Measurements from ENCODE around the gene AGBL1. TPM values are rescaled to one million over a fixed set of nuclear protein-coding genes. Genes with fewer than 3 reads are reported as not detected.

AGBL1 gene
- total and polyA plus RNA-seq, 4 donors = 0.08 to 147 (median 4.7) TPM

GRCh38 chr15:86127547-86127946 lies 47.9 kb downstream of the AGBL1 start:
- H3K9ac ChIP-seq (ENCODE audit: insufficient read depth in 1 of 2, low read length in 2 of 2) = no peak overlapping the region
- H3K36me3 ChIP-seq (ENCODE audit: control insufficient read depth in 4 of 4, insufficient read depth in 4 of 4, low read length in 4 of 4) = no peaks in the 10 kb centered on the region
- 86 to 89% methylated on average over 3 of the region's 3 CpGs for WGBS, 2 donors
- H3K9me3 ChIP-seq (ENCODE audit: control insufficient read depth in 4 of 4, insufficient read depth in 3 of 4, low read length in 3 of 4) = no peaks in the 10 kb centered on the region
- no peaks in the 10 kb centered on the region for H3K27me3 ChIP-seq (ENCODE audit: control insufficient read depth in 3 of 3, insufficient read depth in 3 of 3, low read length in 2 of 3)
- TF ChIP-seq, protein P1, sequence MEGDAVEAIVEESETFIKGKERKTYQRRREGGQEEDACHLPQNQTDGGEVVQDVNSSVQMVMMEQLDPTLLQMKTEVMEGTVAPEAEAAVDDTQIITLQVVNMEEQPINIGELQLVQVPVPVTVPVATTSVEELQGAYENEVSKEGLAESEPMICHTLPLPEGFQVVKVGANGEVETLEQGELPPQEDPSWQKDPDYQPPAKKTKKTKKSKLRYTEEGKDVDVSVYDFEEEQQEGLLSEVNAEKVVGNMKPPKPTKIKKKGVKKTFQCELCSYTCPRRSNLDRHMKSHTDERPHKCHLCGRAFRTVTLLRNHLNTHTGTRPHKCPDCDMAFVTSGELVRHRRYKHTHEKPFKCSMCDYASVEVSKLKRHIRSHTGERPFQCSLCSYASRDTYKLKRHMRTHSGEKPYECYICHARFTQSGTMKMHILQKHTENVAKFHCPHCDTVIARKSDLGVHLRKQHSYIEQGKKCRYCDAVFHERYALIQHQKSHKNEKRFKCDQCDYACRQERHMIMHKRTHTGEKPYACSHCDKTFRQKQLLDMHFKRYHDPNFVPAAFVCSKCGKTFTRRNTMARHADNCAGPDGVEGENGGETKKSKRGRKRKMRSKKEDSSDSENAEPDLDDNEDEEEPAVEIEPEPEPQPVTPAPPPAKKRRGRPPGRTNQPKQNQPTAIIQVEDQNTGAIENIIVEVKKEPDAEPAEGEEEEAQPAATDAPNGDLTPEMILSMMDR (IDR thresholded peaks at IDR 0.05; ENCODE audit: control extremely low read depth, extremely low read depth) = no peak
- H3K27ac ChIP-seq (ENCODE audit: low read depth in 1 of 2, low read length in 1 of 2) = no peak overlapping the region
- ATAC-seq (ENCODE audit: insufficient read depth, low FRiP score) (no peak), DNase-seq (no peak)
- H3K4me3 ChIP-seq = no peak overlapping the region
- peaks cover 0 to under 1% (median 0%) of the 10 kb centered on the region in 5 donors for H3K4me1 ChIP-seq (ENCODE audit: control insufficient read depth in 5 of 5, insufficient read depth in 5 of 5, low read length in 5 of 5)

- TF ChIP-seq, protein P1 (IDR thresholded peaks at IDR 0.05; ENCODE audit: control extremely low read depth, extremely low read depth) = no peak
- Histone ChIP-seq H3K9ac (ENCODE audit: insufficient read depth in 1 of 2, low read length in 2 of 2) (no peak overlapping the region), H3K27ac (ENCODE audit: low read depth in 1 of 2, low read length in 1 of 2) (no peak overlapping the region), H3K27me3 (ENCODE audit: control insufficient read depth in 3 of 3, insufficient read depth in 3 of 3, low read length in 2 of 3) (no peaks in the 10 kb centered on the region), H3K4me1 (ENCODE audit: control insufficient read depth in 5 of 5, insufficient read depth in 5 of 5, low read length in 5 of 5) (peaks cover 0 to 30% (median 4%) of the 10 kb centered on the region in 5 donors), H3K4me3 (no peak overlapping the region), H3K36me3 (ENCODE audit: control insufficient read depth in 4 of 4, insufficient read depth in 4 of 4, low read length in 4 of 4) (no peaks in the 10 kb centered on the region), H3K9me3 (ENCODE audit: control insufficient read depth in 4 of 4, insufficient read depth in 3 of 4, low read length in 3 of 4) (no peaks in the 10 kb centered on the region)
- WGBS, 2 donors = 42 to 44% methylated on average over 6 of the region's 6 CpGs
- DNase-seq (peak; percentile 63 to 90 (median 73)), ATAC-seq (ENCODE audit: insufficient read depth, low FRiP score) (no peak)
These were observed 55.4 kb downstream of the AGBL1 start for GRCh38 chr15:86135041-86135440.

- TF ChIP-seq, protein P1 (IDR thresholded peaks at IDR 0.05; ENCODE audit: control extremely low read depth, extremely low read depth) = no peak
- 60 to 65% methylated on average over 2 of the region's 2 CpGs for WGBS, 2 donors
- Histone ChIP-seq H3K27me3 (ENCODE audit: control insufficient read depth in 3 of 3, insufficient read depth in 3 of 3, low read length in 2 of 3) (no peaks in the 10 kb centered on the region), H3K4me1 (ENCODE audit: control insufficient read depth in 5 of 5, insufficient read depth in 5 of 5, low read length in 5 of 5) (peaks cover 0 to 30% (median 4%) of the 10 kb centered on the region in 5 donors), H3K4me3 (no peak overlapping the region), H3K27ac (ENCODE audit: low read depth in 1 of 2, low read length in 1 of 2) (no peak overlapping the region), H3K36me3 (ENCODE audit: control insufficient read depth in 4 of 4, insufficient read depth in 4 of 4, low read length in 4 of 4) (no peaks in the 10 kb centered on the region), H3K9ac (ENCODE audit: insufficient read depth in 1 of 2, low read length in 2 of 2) (no peak overlapping the region), H3K9me3 (ENCODE audit: control insufficient read depth in 4 of 4, insufficient read depth in 3 of 4, low read length in 3 of 4) (no peaks in the 10 kb centered on the region)
- DNase-seq (peak; percentile 19 to 84 (median 79)), ATAC-seq (ENCODE audit: insufficient read depth, low FRiP score) (no peak)
These were observed 57.2 kb downstream of the AGBL1 start for GRCh38 chr15:86136861-86137260.

DNA sequence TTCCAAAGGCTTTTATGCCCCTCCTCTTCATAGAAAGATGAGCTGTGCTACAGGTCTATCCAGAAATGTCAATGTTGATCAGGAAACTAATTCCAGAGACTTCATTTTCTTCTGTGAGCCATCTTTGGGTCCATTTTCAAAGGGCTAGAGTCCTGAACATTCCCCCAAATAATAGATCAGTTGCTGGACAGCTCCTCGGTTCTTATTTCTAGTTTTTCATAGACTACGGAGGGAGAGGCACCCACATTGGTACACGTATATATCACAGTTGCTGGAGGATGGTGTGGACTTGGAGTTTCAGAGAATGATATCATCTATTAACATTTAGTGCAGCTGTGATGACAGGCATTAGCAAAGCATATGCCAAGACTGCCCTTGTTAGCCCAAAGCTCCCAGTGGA lies 59.1 kb downstream of the AGBL1 start:
- 81 to 87% methylated on average over 3 of the region's 3 CpGs for WGBS, 2 donors

More for the DNA sequence above, 59.1 kb downstream of the AGBL1 start:
- no peak overlapping the region for H3K9ac ChIP-seq (ENCODE audit: insufficient read depth in 1 of 2, low read length in 2 of 2)
- no peaks in the 10 kb centered on the region for H3K36me3 ChIP-seq (ENCODE audit: control insufficient read depth in 4 of 4, insufficient read depth in 4 of 4, low read length in 4 of 4)
- no peak overlapping the region for H3K27ac ChIP-seq (ENCODE audit: low read depth in 1 of 2, low read length in 1 of 2)
- H3K9me3 ChIP-seq (ENCODE audit: control insufficient read depth in 4 of 4, insufficient read depth in 3 of 4, low read length in 3 of 4) = no peaks in the 10 kb centered on the region
- DNase-seq (peak in 1 of 3 donors; percentile 48), ATAC-seq (ENCODE audit: insufficient read depth, low FRiP score) (no peak)
- H3K27me3 ChIP-seq (ENCODE audit: control insufficient read depth in 3 of 3, insufficient read depth in 3 of 3, low read length in 2 of 3) = no peaks in the 10 kb centered on the region
- TF ChIP-seq, protein P1 (IDR thresholded peaks at IDR 0.05; ENCODE audit: control extremely low read depth, extremely low read depth) = no peak
- peaks cover 0 to 30% (median 3%) of the 10 kb centered on the region in 5 donors for H3K4me1 ChIP-seq (ENCODE audit: control insufficient read depth in 5 of 5, insufficient read depth in 5 of 5, low read length in 5 of 5)
- H3K4me3 ChIP-seq = no peak overlapping the region
